Left cardiac atrium (tissue), 4 donors: ENCODE measurements around the gene PTPRN2. TPM values are rescaled to one million over a fixed set of nuclear protein-coding genes. Genes with fewer than 3 reads are reported as not detected.
"Not testable (repeated sequence)": the region's sequence is repeated elsewhere in the genome, so short reads cannot be mapped to it uniquely, and the experiment has no call there.

ENCODE experiments used
- ATAC-seq, 2 donors: fragments of 200-7000 bp; cut with Tn5 transposase; one replicate each; pipeline ENCODE4 v1.9.1; 2020; ENCODE audit warnings: mild to moderate bottlenecking in 2 of 2, moderate library complexity in 2 of 2
- DNase-seq: peaks from one replicate; pipeline ENCODE4 v3.0.0-alpha.2; 2020
- intact Hi-C, 2 donors: fragments of 100-400 bp; cut with DNase I; formaldehyde crosslinking; loops; one replicate each; pipeline versions ENCODE4 v1.14.1 to v1.15.1; 2022 to 2023
- total RNA-seq, 2 donors: library from RNA; stranded (reverse); fragmentation: NEBNext Ultra II Directional; extraction: Animal tissue kit (Norgen Biotek cat#: 25700); gene quantifications; one replicate each; pipeline ENCODE4 v1.2.1, GENCODE V29; 2021
- donor health status: DM: no; HTN: yes; CAD: no.
- donor health status: DM: no; HTN: yes; CAD: no; lungs with severe emphysema.
- donor health status: DM: yes; HTN: yes; CAD: no.
- donor health status: Dilated cardiomyopathy.

Gene PTPRN2
- total RNA-seq, 2 donors from 2014 or later: 1.9 to 2.3 TPM

DNA sequence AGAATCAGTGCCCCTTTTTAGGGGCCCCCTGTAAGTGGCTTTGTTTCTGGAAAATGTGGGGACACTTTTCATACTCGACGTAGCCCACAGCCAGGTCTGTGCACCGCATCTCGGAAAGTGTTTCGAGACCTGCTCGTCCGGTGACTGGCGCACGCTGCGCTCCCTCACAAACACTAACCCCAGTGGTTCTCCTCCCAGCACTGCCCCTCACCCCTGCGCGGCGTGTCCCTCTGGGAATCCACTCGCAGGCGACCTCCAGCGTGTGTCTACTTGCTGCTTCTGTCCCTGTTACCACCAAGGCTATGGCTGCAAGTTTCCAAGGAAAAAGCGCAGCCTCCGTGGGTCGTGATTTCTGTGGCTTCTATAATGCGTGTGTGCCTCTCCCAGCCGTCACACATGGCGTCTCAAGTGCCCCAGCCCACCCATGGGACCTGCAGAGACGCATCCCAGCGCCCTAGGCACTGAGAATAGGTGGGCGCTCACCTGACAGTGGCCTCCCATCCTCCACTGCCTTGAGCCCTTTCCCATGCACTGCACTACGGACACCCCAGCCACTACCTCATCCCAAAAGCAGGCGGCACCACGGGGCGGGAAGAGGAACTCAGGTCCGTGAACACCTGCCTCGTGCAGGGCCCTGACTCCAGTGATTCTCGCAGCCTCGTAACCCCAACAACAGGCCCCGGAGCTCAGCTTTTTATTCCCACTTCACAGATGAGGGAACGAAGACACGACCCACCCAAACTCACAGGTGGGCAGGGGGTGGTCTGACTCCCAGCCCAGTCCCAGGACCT is 49.3 kb downstream of the PTPRN2 start:
- intact Hi-C loops: no loop called here
- no peak for DNase-seq
- ATAC-seq: no peak

DNA sequence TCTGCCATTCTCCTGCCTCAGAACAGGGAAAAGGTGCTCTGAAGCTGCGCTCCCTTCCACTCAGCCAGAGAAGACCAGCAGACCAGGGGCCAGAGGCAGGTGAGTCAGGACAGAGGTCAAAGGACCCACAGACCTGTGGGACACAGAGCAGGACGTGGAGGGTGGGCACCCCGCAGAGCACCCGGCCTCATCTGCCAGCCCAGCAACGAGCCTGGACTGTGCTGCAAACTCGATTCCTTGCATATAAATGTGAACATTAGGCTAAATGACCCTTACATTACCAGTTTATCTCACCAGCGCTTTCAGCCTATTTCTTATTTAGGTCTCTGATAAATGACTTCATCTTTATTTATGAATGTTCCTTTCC is 50.1 kb downstream of the PTPRN2 start:
- ATAC-seq: no peak
- intact Hi-C loops: no loop called here
- no peak for DNase-seq

GRCh38 chr7:158536871-158537515 is 50.6 kb downstream of the PTPRN2 start:
- intact Hi-C loops: no loop called here
- no peak for DNase-seq
- ATAC-seq: no peak

DNA sequence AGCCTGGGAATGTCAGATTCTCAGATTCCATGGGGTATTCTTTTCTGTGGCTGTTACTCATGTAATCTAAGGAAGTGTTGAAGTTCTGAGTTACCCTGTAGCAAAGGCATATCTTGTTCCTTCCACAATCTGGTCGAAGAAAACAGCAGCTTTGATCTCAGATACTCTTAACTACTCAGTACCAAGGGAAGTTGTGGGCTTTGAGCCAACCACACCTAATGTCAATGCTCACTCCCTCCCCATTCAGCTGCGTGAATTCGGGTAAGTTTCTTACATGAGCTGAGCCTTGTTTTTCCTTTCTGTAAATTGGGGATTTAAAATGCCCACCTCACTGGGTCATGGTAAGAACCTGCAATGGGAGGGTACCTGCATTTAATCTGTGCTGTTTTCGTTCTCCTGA is 52.5 kb downstream of the PTPRN2 start:
- intact Hi-C loops: no loop called here
- ATAC-seq: no peak

GRCh38 chr7:158534598-158534997 is 53.0 kb downstream of the PTPRN2 start:
- no peak for ATAC-seq
- no peak for DNase-seq
- intact Hi-C loops: no loop called here

More for the DNA sequence above, 52.5 kb downstream of the PTPRN2 start:
- DNase-seq: no peak

GRCh38 chr7:158534134-158534515 is 53.5 kb downstream of the PTPRN2 start:
- DNase-seq, ATAC-seq, intact Hi-C loops: not testable (repeated sequence)

- intact Hi-C loops: no loop called here
- DNase-seq: no peak
- ATAC-seq: no peak
These were observed 54.1 kb downstream of the PTPRN2 start for GRCh38 chr7:158533386-158534133.

GRCh38 chr7:158532093-158532627 is 55.5 kb downstream of the PTPRN2 start:
- intact Hi-C loops: no loop called here
- ATAC-seq (no peak), DNase-seq (no peak)

DNA sequence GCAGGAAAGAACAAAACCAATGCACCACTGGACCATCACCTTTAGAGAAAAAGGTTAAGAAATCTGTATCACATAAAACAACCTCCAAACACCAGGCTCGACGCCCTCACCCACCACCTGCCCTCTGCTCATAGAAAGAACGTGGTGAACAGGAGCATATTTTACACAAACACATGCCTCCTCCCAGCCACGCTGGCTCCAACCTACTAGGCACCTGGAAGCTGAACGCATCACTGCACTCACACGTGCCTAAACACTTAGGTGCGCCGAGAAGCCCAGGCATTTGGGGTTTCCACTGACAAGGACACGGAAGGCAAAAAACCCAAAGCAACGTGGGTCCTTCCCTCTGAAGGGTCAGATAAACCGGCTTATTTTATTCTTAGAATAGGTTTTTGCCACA is 56.0 kb downstream of the PTPRN2 start:
- no peak for DNase-seq
- intact Hi-C loops: no loop called here
- no peak for ATAC-seq

DNA sequence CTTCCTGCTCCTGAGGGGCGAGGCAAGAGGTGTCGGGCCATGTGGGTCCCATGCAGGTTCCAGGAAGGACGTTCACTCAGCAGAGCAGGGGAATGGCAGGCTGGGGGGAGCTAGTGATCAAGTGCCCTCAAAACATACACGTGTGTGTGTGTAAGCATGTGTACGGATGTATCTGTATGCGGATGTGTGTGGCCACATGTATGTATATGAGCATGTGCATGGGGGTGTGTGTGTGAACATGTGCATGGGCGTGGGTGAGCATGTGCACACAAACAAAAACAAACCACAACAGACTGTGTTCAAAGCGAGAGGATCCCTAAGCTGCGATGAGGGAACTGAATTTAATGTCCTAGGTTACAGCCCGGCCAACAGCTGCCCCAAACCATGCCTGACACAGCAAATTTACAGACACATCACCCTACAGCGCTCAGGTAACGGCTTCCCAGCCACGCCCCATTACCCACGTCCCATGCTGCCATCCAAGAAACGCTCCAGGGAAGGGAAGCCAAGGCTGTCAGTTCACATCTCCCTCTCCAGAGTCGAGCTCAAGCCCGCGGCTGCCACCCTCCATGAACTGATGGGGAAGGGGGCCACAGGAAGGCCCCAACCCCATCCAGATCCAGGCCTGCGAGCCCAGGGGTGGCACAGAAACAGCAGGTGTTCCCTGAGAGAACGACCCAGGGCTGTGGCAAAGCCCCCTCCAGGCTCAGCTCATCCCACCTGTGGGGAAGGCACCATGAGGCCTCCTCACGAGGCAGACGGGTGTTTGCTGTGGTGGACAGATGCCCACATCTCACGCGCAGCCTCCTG is 56.6 kb downstream of the PTPRN2 start:
- ATAC-seq: no peak
- DNase-seq: no peak
- intact Hi-C loops: no loop called here

GRCh38 chr7:158529181-158530096 is 58.2 kb downstream of the PTPRN2 start:
- intact Hi-C loops: no loop called here
- ATAC-seq: no peak
- no peak for DNase-seq

DNA sequence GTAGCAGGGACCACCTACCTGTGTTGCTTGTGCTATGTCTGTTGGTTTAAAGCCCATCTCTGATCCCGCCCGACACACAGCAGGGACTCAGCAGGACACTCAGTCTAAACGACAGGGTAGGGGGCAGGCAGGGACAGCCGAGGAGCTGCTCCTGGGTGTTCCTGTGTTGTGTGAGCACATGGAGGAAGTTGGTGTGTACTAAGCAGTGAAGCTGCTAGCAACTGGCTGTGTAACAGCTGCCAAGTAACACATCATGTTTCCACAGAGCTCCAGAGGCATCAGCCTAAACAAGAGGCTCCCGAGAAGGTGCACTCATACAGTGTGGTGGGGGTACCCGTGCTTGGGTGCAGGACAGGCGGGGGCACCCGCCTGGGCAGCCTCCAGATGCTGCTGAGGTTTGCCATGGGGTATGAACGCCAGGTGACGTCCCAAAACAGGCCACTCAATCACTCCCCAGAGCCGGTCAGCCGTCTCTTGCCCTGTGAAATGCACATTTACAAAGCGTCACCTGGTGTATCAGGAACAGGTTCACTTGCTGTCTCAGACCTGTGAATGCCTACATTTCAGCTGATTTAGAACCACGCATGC is 59.6 kb downstream of the PTPRN2 start:
- intact Hi-C loops: no loop called here
- ATAC-seq: no peak
- DNase-seq: no peak

GRCh38 chr7:158527495-158527894 is 60.1 kb downstream of the PTPRN2 start:
- DNase-seq (no peak), ATAC-seq (no peak)
- intact Hi-C loops: no loop called here

DNA sequence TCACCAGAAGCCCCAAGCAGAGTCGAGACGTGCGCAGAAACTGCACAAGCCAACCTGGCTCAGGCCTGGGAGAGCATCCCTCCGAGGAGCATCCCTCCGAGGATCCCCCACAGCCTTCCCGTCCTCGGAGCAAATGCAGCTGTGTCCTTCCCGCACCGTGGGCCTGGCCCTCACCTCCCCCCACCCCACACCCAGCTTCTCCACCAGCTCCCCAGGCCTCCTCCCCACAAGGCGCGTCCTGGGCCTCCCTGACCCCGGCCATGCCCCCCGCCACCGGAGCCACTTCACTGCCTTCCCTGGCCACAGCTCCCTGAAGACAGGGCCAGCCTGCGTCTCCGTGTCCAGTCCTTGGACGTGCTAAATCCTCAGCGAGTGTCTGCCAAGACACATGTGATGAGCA is 60.6 kb downstream of the PTPRN2 start:
- ATAC-seq (no peak), DNase-seq (no peak)
- intact Hi-C loops: no loop called here

- DNase-seq: no peak
- no peak for ATAC-seq
- intact Hi-C loops: no loop called here
These were observed 61.1 kb downstream of the PTPRN2 start for GRCh38 chr7:158526531-158526930.

DNA sequence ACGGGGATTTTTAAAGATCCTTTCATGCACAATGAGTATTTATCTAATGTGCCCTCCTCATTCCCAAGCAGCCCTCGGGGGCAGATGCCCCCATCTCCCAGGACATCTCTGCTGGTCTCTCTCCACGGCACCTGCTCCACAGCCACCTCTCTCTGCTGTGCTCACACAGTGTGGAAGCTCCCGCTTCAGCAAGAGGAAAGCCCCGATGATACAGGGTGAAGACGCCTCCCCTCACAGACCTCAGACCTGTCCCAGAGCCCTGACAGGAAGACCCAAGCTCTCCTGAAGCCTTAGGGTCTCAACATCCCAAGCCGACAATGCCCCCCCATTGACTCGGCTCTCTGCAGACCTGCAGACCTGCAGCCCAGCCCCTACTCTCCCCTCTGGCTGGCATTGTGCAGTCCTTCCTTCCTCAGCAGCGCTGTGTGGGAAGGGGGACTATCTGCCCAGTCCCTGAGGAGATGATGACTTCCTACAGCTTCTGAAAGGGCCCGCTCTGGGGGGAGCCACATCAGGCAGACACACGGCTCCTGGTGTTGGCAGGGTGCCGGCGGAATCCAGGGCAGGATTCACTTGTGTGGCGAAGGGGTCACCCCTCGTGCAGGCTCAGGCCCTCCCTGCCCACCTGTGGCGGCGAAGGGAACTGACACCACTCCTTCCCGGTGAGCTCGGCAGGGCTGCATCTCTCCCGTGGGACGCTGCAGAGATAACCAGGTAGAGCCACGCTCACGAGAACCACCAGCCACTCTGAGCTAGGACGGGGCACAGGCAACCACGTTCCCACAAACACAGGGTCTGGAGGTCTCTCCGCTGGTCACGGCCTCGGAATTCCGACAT is 61.8 kb downstream of the PTPRN2 start:
- no peak for DNase-seq
- intact Hi-C loops: no loop called here
- ATAC-seq: no peak
